ENCODE measurements around the gene ELMO2. TPM values are rescaled to one million over a fixed set of nuclear protein-coding genes. Genes with fewer than 3 reads are reported as not detected.

The ELMO2 gene
- total and polyA plus RNA-seq, 2 donors (not counting 1 experiment from before 2014, with no cell fraction given), result 22.1 to 41.7 TPM

DNA sequence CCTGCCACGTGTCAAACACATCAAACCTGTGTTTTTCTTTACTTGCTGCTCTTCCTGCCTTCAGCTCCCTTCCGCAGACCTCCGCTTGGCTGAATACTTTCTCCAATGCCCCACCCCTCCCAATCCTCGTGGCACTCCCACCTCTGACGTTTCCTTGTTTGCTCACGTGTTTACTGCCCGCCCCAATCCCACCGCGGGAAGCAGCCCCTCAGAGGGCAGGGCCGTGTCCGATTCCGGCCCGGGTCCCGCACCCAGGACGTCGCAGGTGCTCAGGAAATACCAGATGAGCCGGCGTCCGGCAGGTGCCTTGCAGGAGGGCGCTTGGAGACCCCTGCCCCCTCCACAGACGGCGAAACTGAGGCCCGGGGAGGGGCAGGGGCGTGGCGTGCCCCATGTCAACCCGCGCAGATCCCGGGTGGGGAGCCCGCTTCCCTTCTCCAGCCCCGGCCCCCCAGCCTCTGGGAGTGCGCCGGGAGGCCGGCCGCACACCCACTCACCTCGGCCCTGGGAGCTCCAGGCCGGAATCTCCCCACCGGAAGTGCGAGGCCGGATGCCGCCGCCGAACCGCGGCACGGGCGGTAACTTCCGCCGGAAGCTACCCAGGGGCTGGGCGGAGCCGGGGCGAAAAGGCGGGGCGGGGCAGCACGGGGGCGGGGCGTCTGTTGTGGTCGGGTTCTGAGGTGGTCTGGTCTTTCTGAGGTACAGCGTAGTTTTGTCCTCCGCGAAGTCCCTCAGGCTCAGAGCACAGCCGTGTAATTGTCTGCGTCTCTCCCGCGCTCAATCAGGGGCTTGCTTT lies 42.3 kb downstream of the ELMO2 start:
- peak; percentile 84 for ATAC-seq (ENCODE audit: low read depth)
- peak; percentile 91 for DNase-seq
- under 1% methylated on average over 64 of the region's 64 CpGs for WGBS (ENCODE audit: insufficient coverage)
- Histone ChIP-seq H3K79me2 (ENCODE audit: control insufficient read depth, insufficient read depth, low read length) (peaks cover 40% of the 10 kb centered on the region), H3K9ac (ENCODE audit: low read length) (peak overlapping the region; percentile 100), H4K20me1 (ENCODE audit: control insufficient read depth, insufficient read depth, low read length, poor library complexity, severe bottlenecking) (peaks cover 44% of the 10 kb centered on the region), H3K36me3 (replicated peaks in 1 of 2; ENCODE audit: control extremely low read depth in 1 of 2, control insufficient read depth in 1 of 2, extremely low read depth in 1 of 2, insufficient read depth in 2 of 2, low read length in 1 of 2) (peaks cover 0 to 49% of the 10 kb centered on the region in 2 experiments), H2AFZ (ENCODE audit: insufficient read depth, low read depth, low read length, poor library complexity, severe bottlenecking) (peak overlapping the region; percentile 57), H3K9me3 (ENCODE audit: control extremely low read depth in 1 of 3, control insufficient read depth in 2 of 3, insufficient read depth in 1 of 3, low read length in 2 of 3) (no peaks in the 10 kb centered on the region), H3K27me3 (replicated peaks in 1 of 4; ENCODE audit: control extremely low read depth in 1 of 4, control insufficient read depth in 3 of 4, insufficient read depth in 4 of 4, low read length in 3 of 4) (no peaks in the 10 kb centered on the region), H3K27ac (ENCODE audit: low read length in 2 of 2) (peak overlapping the region; percentile 98 to 100), H3K4me1 (ENCODE audit: control insufficient read depth in 2 of 2, insufficient read depth in 2 of 2, low read length in 2 of 2) (peaks cover 37 to 47% of the 10 kb centered on the region in 2 donors), H3K4me2 (replicated peaks; ENCODE audit: low read depth, low read length, poor library complexity, severe bottlenecking) (peak overlapping the region; percentile 88), H3K4me3 (ENCODE audit: control extremely low read depth in 1 of 5, extremely low read depth in 1 of 5, insufficient read depth in 1 of 5, low read depth in 2 of 5, low read length in 4 of 5) (peak overlapping the region; percentile 64 to 97 (median 95))
- H3K4me1 Mint-ChIP-seq, result peaks cover 47% of the 10 kb centered on the region
- TF ChIP-seq, protein P1, sequence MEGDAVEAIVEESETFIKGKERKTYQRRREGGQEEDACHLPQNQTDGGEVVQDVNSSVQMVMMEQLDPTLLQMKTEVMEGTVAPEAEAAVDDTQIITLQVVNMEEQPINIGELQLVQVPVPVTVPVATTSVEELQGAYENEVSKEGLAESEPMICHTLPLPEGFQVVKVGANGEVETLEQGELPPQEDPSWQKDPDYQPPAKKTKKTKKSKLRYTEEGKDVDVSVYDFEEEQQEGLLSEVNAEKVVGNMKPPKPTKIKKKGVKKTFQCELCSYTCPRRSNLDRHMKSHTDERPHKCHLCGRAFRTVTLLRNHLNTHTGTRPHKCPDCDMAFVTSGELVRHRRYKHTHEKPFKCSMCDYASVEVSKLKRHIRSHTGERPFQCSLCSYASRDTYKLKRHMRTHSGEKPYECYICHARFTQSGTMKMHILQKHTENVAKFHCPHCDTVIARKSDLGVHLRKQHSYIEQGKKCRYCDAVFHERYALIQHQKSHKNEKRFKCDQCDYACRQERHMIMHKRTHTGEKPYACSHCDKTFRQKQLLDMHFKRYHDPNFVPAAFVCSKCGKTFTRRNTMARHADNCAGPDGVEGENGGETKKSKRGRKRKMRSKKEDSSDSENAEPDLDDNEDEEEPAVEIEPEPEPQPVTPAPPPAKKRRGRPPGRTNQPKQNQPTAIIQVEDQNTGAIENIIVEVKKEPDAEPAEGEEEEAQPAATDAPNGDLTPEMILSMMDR (IDR thresholded peaks at IDR 0.05), result no peak
- no peak for TF ChIP-seq EZH2 (IDR thresholded peaks at IDR 0.05; ENCODE audit: borderline replicate concordance, insufficient read depth, low read depth, low read length, poor library complexity, severe bottlenecking)
- H3K27ac Mint-ChIP-seq, result peak overlapping the region; percentile 83
- no peaks in the 10 kb centered on the region for H3K9me3 Mint-ChIP-seq (ENCODE audit: insufficient read depth)
- intact Hi-C loops (cut with micrococcal nuclease), result loop anchor here (1.0 to 5.0 kb wide), 4 partner anchors 42 to 275 kb away; partner anchors contain the start of genes CD40, ELMO2 and NCOA5
- H3K4me3 Mint-ChIP-seq, result peak overlapping the region; percentile 91
- ChIA-PET POLR2A (interaction anchor here (0.6 to 1.7 kb wide), 7 partner anchors 9 to 634 kb away, joined by 3 to 7 read pairs (median 5); partner anchors contain the start of gene ELMO2), CTCF (interaction anchor here (0.6 to 3.6 kb wide), 5 partner anchors 9 to 57 kb away, joined by 3 to 18 read pairs (median 3); partner anchors contain the start of gene ELMO2)
- H3K27me3 Mint-ChIP-seq, result no peaks in the 10 kb centered on the region
